Trophoblast cell (in vitro differentiated cells and primary cell): ENCODE data around the gene MYO10.
A peak's percentile ranks its signal among the peaks of the same experiment; 100 is the strongest.

Experiments
- DNase-seq, 2 donors: peaks; one replicate each; pipeline ENCODE4 v3.0.0-alpha.2; 2016
- H2AFZ ChIP-seq: 2 replicates; pipeline ENCODE4 v1.6.1; 2013; ENCODE audit warnings: low read length, moderate library complexity, mild to moderate bottlenecking; ENCODE audit not compliant: insufficient read depth, poor library complexity
- H2AK5ac ChIP-seq: 2 replicates; pipeline ENCODE4 v1.6.1; 2013; ENCODE audit warnings: mild to moderate bottlenecking, low read length
- H2BK120ac ChIP-seq: 2 replicates; pipeline ENCODE4 v1.6.1; 2013; ENCODE audit warnings: low read length, mild to moderate bottlenecking, moderate library complexity; ENCODE audit not compliant: insufficient read depth, poor library complexity
- H2BK12ac ChIP-seq: 2 replicates; pipeline ENCODE4 v1.6.1; 2013; ENCODE audit warnings: mild to moderate bottlenecking, low read length, moderate library complexity
- H2BK5ac ChIP-seq: 2 replicates; pipeline ENCODE4 v1.6.1; 2013; ENCODE audit warnings: low read length, low read depth, moderate library complexity, mild to moderate bottlenecking; ENCODE audit not compliant: poor library complexity
- H3K14ac ChIP-seq: 2 replicates; pipeline ENCODE4 v1.6.1; 2013; ENCODE audit warnings: mild to moderate bottlenecking, low read length
- H3K18ac ChIP-seq: 2 replicates; pipeline ENCODE4 v1.6.1; 2013; ENCODE audit warnings: mild to moderate bottlenecking, low read length
- H3K23ac ChIP-seq: 2 replicates; pipeline ENCODE4 v1.6.1; 2013; ENCODE audit warnings: low read length
- H3K27ac ChIP-seq: 2 replicates; pipeline ENCODE4 v1.5.1; 2013; ENCODE audit warnings: low read depth, mild to moderate bottlenecking, inconsistent platforms, low read length, moderate library complexity
- H3K27me3 ChIP-seq: 2 replicates; pipeline ENCODE4 v1.6.1; 2013; ENCODE audit warnings: inconsistent platforms, mild to moderate bottlenecking, low read length, moderate library complexity; ENCODE audit not compliant: insufficient read depth
- H3K36me3 ChIP-seq, 2 experiments: 1 replicate in 1 of 2; 2 replicates in 1 of 2; pipeline ENCODE4 v1.6.1; 2013; ENCODE audit warnings: low read length in 2 of 2, mild to moderate bottlenecking in 2 of 2, moderate library complexity in 1 of 2; ENCODE audit not compliant: insufficient read depth in 2 of 2, control insufficient read depth in 1 of 2
- H3K4ac ChIP-seq: 2 replicates; pipeline ENCODE4 v1.6.1; 2013; ENCODE audit warnings: low read depth, mild to moderate bottlenecking, low read length, moderate library complexity
- H3K4me1 ChIP-seq, 2 experiments: 1 replicate in 1 of 2; 2 replicates in 1 of 2; pipeline ENCODE4 v1.6.1; 2013; ENCODE audit warnings: low read length in 2 of 2, mild to moderate bottlenecking in 2 of 2, moderate library complexity in 1 of 2; ENCODE audit not compliant: insufficient read depth in 2 of 2, control insufficient read depth in 1 of 2
- H3K4me2 ChIP-seq: 2 replicates; pipeline ENCODE4 v1.6.1; 2013; ENCODE audit warnings: inconsistent platforms, mild to moderate bottlenecking, low read length, moderate library complexity
- H3K4me3 ChIP-seq: 2 replicates; pipeline ENCODE4 v1.5.1; 2013; ENCODE audit warnings: mild to moderate bottlenecking, low read depth, low read length, inconsistent platforms
- H3K79me1 ChIP-seq: one replicate; pipeline ENCODE4 v1.6.1; 2013; ENCODE audit warnings: low read length
- H3K79me2 ChIP-seq: 2 replicates; pipeline ENCODE4 v1.6.1; 2013; ENCODE audit warnings: low read length, mild to moderate bottlenecking; ENCODE audit not compliant: control insufficient read depth, insufficient read depth, poor library complexity
- H3K9ac ChIP-seq: 2 replicates; pipeline ENCODE4 v1.6.1; 2013; ENCODE audit warnings: mild to moderate bottlenecking, low read length
- H3K9me3 ChIP-seq: 2 replicates; pipeline ENCODE4 v1.6.1; 2013; ENCODE audit warnings: low read depth, mild to moderate bottlenecking, control low read depth, inconsistent platforms, low read length; ENCODE audit not compliant: insufficient read depth
- H4K12ac ChIP-seq: 2 replicates; pipeline ENCODE4 v1.6.1; 2013; ENCODE audit warnings: low read depth, mild to moderate bottlenecking, low read length, moderate library complexity
- H4K8ac ChIP-seq: 2 replicates; pipeline ENCODE4 v1.6.1; 2013; ENCODE audit warnings: low read depth, mild to moderate bottlenecking, low read length, moderate library complexity
- H4K91ac ChIP-seq: one replicate; pipeline ENCODE4 v1.6.1; 2013; ENCODE audit warnings: low read depth, mild to moderate bottlenecking, low read length, moderate library complexity
- WGBS: extraction: QIAGEN DNeasy Blood & Tissue Kit; methylation state at CpG from one replicate; pipeline ENCODE4 v1.1.7; 2013; ENCODE audit warnings: missing lambda C conversion rate; ENCODE audit not compliant: insufficient read length, insufficient coverage; ENCODE audit errors: extremely low coverage; 5-methylcytosine and 5-hydroxymethylcytosine counted together

MYO10 gene

DNA sequence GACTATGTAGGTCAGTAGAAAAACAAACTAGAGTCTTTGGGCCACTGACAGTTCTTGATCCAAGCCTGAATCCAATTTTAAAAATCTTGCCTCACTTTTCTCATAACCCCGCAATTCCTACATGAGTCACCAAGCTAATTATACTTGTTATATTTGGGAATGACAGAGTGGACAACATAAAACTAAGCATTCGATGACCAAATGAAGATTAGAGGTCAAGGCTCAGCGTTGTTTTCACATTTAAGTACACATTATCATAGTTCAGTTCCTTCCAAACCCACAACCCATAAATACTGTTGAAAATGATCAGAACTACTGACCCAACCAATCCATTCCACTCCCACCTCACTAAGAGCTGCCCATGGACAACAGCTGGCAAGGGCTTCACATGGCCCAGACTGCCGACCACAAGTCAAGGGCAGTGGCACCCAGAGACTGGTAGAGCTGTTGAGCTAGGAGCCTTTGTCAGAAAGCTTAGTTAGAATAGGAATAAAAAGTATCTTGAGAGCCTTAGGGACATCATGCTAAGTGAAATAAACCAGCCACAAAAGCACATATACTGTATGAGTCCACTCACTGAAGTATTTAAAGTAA lies 64.2 kb downstream of the MYO10 start:
- Histone ChIP-seq H3K9ac (no peak overlapping the region), H3K4me1 (peaks cover 6 to 7% of the 10 kb centered on the region in 2 experiments), H3K27ac (no peak overlapping the region), H2BK5ac (no peak overlapping the region), H4K12ac (no peak overlapping the region), H2BK12ac (no peak overlapping the region), H2BK120ac (no peak overlapping the region), H3K79me1 (no peaks in the 10 kb centered on the region), H3K14ac (no peak overlapping the region), H2AFZ (no peak overlapping the region), H3K36me3 (peaks cover 9 to 10% of the 10 kb centered on the region in 2 experiments), H3K9me3 (peaks cover 7% of the 10 kb centered on the region), H3K4me3 (no peak overlapping the region), H3K79me2 (no peaks in the 10 kb centered on the region), H2AK5ac (no peak overlapping the region), H3K23ac (no peak overlapping the region), H3K4me2 (no peak overlapping the region), H4K8ac (no peak overlapping the region), H3K18ac (no peak overlapping the region), H3K4ac (no peak overlapping the region), H4K91ac (no peak overlapping the region), H3K27me3 (no peaks in the 10 kb centered on the region)
- no peak for DNase-seq
- WGBS, result no CpG with 5 or more reads among the region's 4 CpGs

DNA sequence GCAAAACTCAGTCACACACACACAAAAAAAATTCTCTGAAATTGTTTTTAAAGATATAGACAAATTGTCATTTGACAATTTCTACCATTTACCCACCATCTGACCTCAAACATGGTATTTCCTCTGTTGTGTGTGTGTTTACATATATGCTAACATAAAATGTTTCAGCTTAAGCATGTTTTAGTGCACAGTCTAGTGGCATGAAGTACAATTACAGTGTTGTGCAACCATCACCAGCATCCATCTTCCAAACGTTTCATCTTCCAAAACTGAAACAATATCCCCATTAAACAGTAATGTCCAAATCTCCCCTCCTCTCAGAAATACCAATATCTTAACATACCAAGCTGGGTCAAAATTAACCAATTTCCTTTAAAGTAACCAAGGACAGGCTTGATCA lies 65.2 kb downstream of the MYO10 start:
- WGBS, result no CpG with 5 or more reads among the region's 1 CpG
- H3K27ac ChIP-seq, result no peak overlapping the region
- no peak overlapping the region for H2BK120ac ChIP-seq
- H3K27me3 ChIP-seq, result no peaks in the 10 kb centered on the region
- H2AK5ac ChIP-seq, result no peak overlapping the region
- peaks cover 6 to 7% of the 10 kb centered on the region in 2 experiments for H3K36me3 ChIP-seq
- H4K12ac ChIP-seq, result no peak overlapping the region
- H4K8ac ChIP-seq, result no peak overlapping the region
- H2BK12ac ChIP-seq, result no peak overlapping the region
- H3K4ac ChIP-seq, result no peak overlapping the region
- H3K23ac ChIP-seq, result no peak overlapping the region
- no peak overlapping the region for H3K4me3 ChIP-seq
- no peak overlapping the region for H2AFZ ChIP-seq
- DNase-seq, result no peak
- H3K4me1 ChIP-seq, result peaks cover 8 to 9% of the 10 kb centered on the region in 2 experiments
- H3K18ac ChIP-seq, result no peak overlapping the region
- H2BK5ac ChIP-seq, result no peak overlapping the region
- H3K79me2 ChIP-seq, result no peaks in the 10 kb centered on the region
- no peak overlapping the region for H3K14ac ChIP-seq
- no peak overlapping the region for H3K9ac ChIP-seq
- no peak overlapping the region for H4K91ac ChIP-seq
- H3K4me2 ChIP-seq, result no peak overlapping the region
- H3K9me3 ChIP-seq, result peaks cover 7% of the 10 kb centered on the region
- no peaks in the 10 kb centered on the region for H3K79me1 ChIP-seq

GRCh38 chr5:16869821-16870796 lies 66.0 kb downstream of the MYO10 start:
- H3K36me3 ChIP-seq, result peaks cover 6 to 7% of the 10 kb centered on the region in 2 experiments
- WGBS, result no CpG with 5 or more reads among the region's 15 CpGs
- H4K8ac ChIP-seq, result no peak overlapping the region
- H2BK120ac ChIP-seq, result no peak overlapping the region
- H3K23ac ChIP-seq, result no peak overlapping the region
- no peak overlapping the region for H2AK5ac ChIP-seq
- no peak overlapping the region for H3K4ac ChIP-seq
- H2BK5ac ChIP-seq, result no peak overlapping the region
- no peak overlapping the region for H3K14ac ChIP-seq
- no peak overlapping the region for H4K12ac ChIP-seq
- no peaks in the 10 kb centered on the region for H3K79me1 ChIP-seq
- H3K18ac ChIP-seq, result no peak overlapping the region
- no peaks in the 10 kb centered on the region for H3K27me3 ChIP-seq
- H3K4me2 ChIP-seq, result no peak overlapping the region
- H3K4me1 ChIP-seq, result peaks cover 8 to 10% of the 10 kb centered on the region in 2 experiments
- H3K79me2 ChIP-seq, result no peaks in the 10 kb centered on the region
- H3K27ac ChIP-seq, result no peak overlapping the region
- DNase-seq, result peak; percentile 64 to 88
- H3K9ac ChIP-seq, result no peak overlapping the region
- peaks cover 7% of the 10 kb centered on the region for H3K9me3 ChIP-seq
- H3K4me3 ChIP-seq, result no peak overlapping the region
- H2BK12ac ChIP-seq, result no peak overlapping the region
- H4K91ac ChIP-seq, result no peak overlapping the region
- H2AFZ ChIP-seq, result no peak overlapping the region

GRCh38 chr5:16867577-16867953 lies 68.5 kb downstream of the MYO10 start:
- H3K4me3 ChIP-seq, result no peak overlapping the region
- H3K18ac ChIP-seq, result no peak overlapping the region
- no peak overlapping the region for H3K4ac ChIP-seq
- H2AFZ ChIP-seq, result no peak overlapping the region
- WGBS, result no CpG with 5 or more reads among the region's 3 CpGs
- H3K4me1 ChIP-seq, result peaks cover 14 to 18% of the 10 kb centered on the region in 2 experiments
- no peaks in the 10 kb centered on the region for H3K27me3 ChIP-seq
- H3K23ac ChIP-seq, result no peak overlapping the region
- no peak overlapping the region for H3K27ac ChIP-seq
- no peak overlapping the region for H4K91ac ChIP-seq
- no peaks in the 10 kb centered on the region for H3K36me3 ChIP-seq
- peaks cover 1% of the 10 kb centered on the region for H3K9me3 ChIP-seq
- no peak overlapping the region for H2BK12ac ChIP-seq
- H3K79me1 ChIP-seq, result no peaks in the 10 kb centered on the region
- no peak overlapping the region for H4K12ac ChIP-seq
- no peak overlapping the region for H2BK5ac ChIP-seq
- no peak overlapping the region for H2AK5ac ChIP-seq
- H3K14ac ChIP-seq, result no peak overlapping the region
- no peak overlapping the region for H3K9ac ChIP-seq
- H2BK120ac ChIP-seq, result no peak overlapping the region
- H3K4me2 ChIP-seq, result no peak overlapping the region
- no peak for DNase-seq
- no peak overlapping the region for H4K8ac ChIP-seq
- no peaks in the 10 kb centered on the region for H3K79me2 ChIP-seq
